Mucosa of rectum (tissue), 2 donors: ENCODE results near the gene AP2M1.

Source experiments
- H3K27ac ChIP-seq, 2 donors: one replicate each; pipeline ENCODE4 v1.7.0; 2013; ENCODE audit warnings: inconsistent platforms in 2 of 2, low read depth in 2 of 2, low read length in 2 of 2
- H3K27me3 ChIP-seq, 2 donors: one replicate each; pipeline ENCODE4 v1.7.0; 2013; ENCODE audit warnings: low read length in 2 of 2; ENCODE audit not compliant: control insufficient read depth in 2 of 2, insufficient read depth in 2 of 2
- H3K36me3 ChIP-seq, 2 donors: one replicate each; pipeline ENCODE4 v1.7.0; 2013; ENCODE audit warnings: low read length in 2 of 2; ENCODE audit not compliant: control insufficient read depth in 2 of 2, insufficient read depth in 2 of 2
- H3K4me1 ChIP-seq, 2 donors: one replicate each; pipeline ENCODE4 v1.7.0; 2013; ENCODE audit warnings: low read length in 2 of 2, mild to moderate bottlenecking in 1 of 2; ENCODE audit not compliant: control insufficient read depth in 2 of 2, insufficient read depth in 2 of 2
- H3K4me3 ChIP-seq, 2 donors: one replicate each; pipeline ENCODE4 v1.7.0; 2013; ENCODE audit warnings: low read length in 2 of 2
- H3K9ac ChIP-seq, 2 donors: one replicate each; pipeline ENCODE4 v1.7.0; 2013; ENCODE audit warnings: low read length in 2 of 2, low read depth in 1 of 2, mild to moderate bottlenecking in 1 of 2
- H3K9me3 ChIP-seq, 2 donors: one replicate each; pipeline ENCODE4 v1.7.0; 2013; ENCODE audit warnings: low read length in 2 of 2; ENCODE audit not compliant: control insufficient read depth in 2 of 2
- donor health status: healthy.
- donor health status: Normal muscosa, but diverticular disease.

Gene AP2M1

GRCh38 chr3:184186902-184187207 is 12.2 kb downstream of the AP2M1 start:
- H3K9me3 ChIP-seq = no peaks in the 10 kb centered on the region
- no peak overlapping the region for H3K27ac ChIP-seq
- H3K9ac ChIP-seq = peak overlapping the region; percentile 91 to 96
- peaks cover 16 to 18% of the 10 kb centered on the region in 2 donors for H3K4me1 ChIP-seq
- H3K36me3 ChIP-seq = peaks cover 43 to 51% of the 10 kb centered on the region in 2 donors
- peak overlapping the region; percentile 98 to 99 for H3K4me3 ChIP-seq
- H3K27me3 ChIP-seq = no peaks in the 10 kb centered on the region

- no peak overlapping the region for H3K27ac ChIP-seq
- H3K9ac ChIP-seq = no peak overlapping the region
- H3K27me3 ChIP-seq = no peaks in the 10 kb centered on the region
- H3K4me1 ChIP-seq = peaks cover 16 to 18% of the 10 kb centered on the region in 2 donors
- peaks cover 45 to 49% of the 10 kb centered on the region in 2 donors for H3K36me3 ChIP-seq
- no peak overlapping the region for H3K4me3 ChIP-seq
- H3K9me3 ChIP-seq = no peaks in the 10 kb centered on the region
Observed at GRCh38 chr3:184188080-184188479, 13.4 kb downstream of the AP2M1 start.

GRCh38 chr3:184189421-184189820 is 14.8 kb downstream of the AP2M1 start:
- Histone ChIP-seq H3K9me3 (no peaks in the 10 kb centered on the region), H3K27me3 (no peaks in the 10 kb centered on the region), H3K4me1 (peaks cover 16 to 18% of the 10 kb centered on the region in 2 donors), H3K4me3 (no peak overlapping the region), H3K27ac (no peak overlapping the region), H3K9ac (no peak overlapping the region), H3K36me3 (peaks cover 55 to 56% of the 10 kb centered on the region in 2 donors)

GRCh38 chr3:184192889-184193288 is 18.2 kb downstream of the AP2M1 start:
- no peaks in the 10 kb centered on the region for H3K9me3 ChIP-seq
- peaks cover 66 to 71% of the 10 kb centered on the region in 2 donors for H3K36me3 ChIP-seq
- no peaks in the 10 kb centered on the region for H3K27me3 ChIP-seq
- H3K27ac ChIP-seq = no peak overlapping the region
- H3K4me3 ChIP-seq = no peak overlapping the region
- no peak overlapping the region for H3K9ac ChIP-seq
- no peaks in the 10 kb centered on the region for H3K4me1 ChIP-seq

GRCh38 chr3:184193991-184194539 is 19.4 kb downstream of the AP2M1 start:
- no peak overlapping the region for H3K27ac ChIP-seq
- H3K27me3 ChIP-seq = no peaks in the 10 kb centered on the region
- peaks cover 57 to 63% of the 10 kb centered on the region in 2 donors for H3K36me3 ChIP-seq
- H3K4me1 ChIP-seq = no peaks in the 10 kb centered on the region
- no peak overlapping the region for H3K4me3 ChIP-seq
- no peak overlapping the region for H3K9ac ChIP-seq
- H3K9me3 ChIP-seq = no peaks in the 10 kb centered on the region

GRCh38 chr3:184196536-184196935 is 21.9 kb downstream of the AP2M1 start:
- Histone ChIP-seq H3K9me3 (no peaks in the 10 kb centered on the region), H3K27me3 (no peaks in the 10 kb centered on the region), H3K27ac (no peak overlapping the region), H3K4me1 (no peaks in the 10 kb centered on the region), H3K4me3 (no peak overlapping the region), H3K36me3 (peaks cover 37 to 38% of the 10 kb centered on the region in 2 donors), H3K9ac (no peak overlapping the region)

- Histone ChIP-seq H3K9ac (no peak overlapping the region), H3K4me3 (no peak overlapping the region), H3K27ac (no peak overlapping the region), H3K4me1 (no peaks in the 10 kb centered on the region), H3K9me3 (no peaks in the 10 kb centered on the region), H3K27me3 (no peaks in the 10 kb centered on the region), H3K36me3 (peaks cover 20 to 24% of the 10 kb centered on the region in 2 donors)
Observed at GRCh38 chr3:184198509-184198908, 23.9 kb downstream of the AP2M1 start.

GRCh38 chr3:184200825-184201224 is 26.2 kb downstream of the AP2M1 start:
- Histone ChIP-seq H3K9ac (no peak overlapping the region), H3K4me3 (no peak overlapping the region), H3K27me3 (no peaks in the 10 kb centered on the region), H3K9me3 (no peaks in the 10 kb centered on the region), H3K36me3 (peaks cover 2 to 4% of the 10 kb centered on the region in 2 donors), H3K4me1 (no peaks in the 10 kb centered on the region), H3K27ac (no peak overlapping the region)

GRCh38 chr3:184203526-184203925 is 28.9 kb downstream of the AP2M1 start:
- H3K36me3 ChIP-seq = no peaks in the 10 kb centered on the region
- H3K9ac ChIP-seq = no peak overlapping the region
- H3K4me3 ChIP-seq = no peak overlapping the region
- no peaks in the 10 kb centered on the region for H3K4me1 ChIP-seq
- no peak overlapping the region for H3K27ac ChIP-seq
- H3K9me3 ChIP-seq = no peaks in the 10 kb centered on the region
- no peaks in the 10 kb centered on the region for H3K27me3 ChIP-seq

GRCh38 chr3:184209146-184209923 is 34.7 kb downstream of the AP2M1 start:
- no peaks in the 10 kb centered on the region for H3K4me1 ChIP-seq
- H3K27ac ChIP-seq = no peak overlapping the region
- H3K9me3 ChIP-seq = no peaks in the 10 kb centered on the region
- H3K4me3 ChIP-seq = no peak overlapping the region
- H3K27me3 ChIP-seq = no peaks in the 10 kb centered on the region
- no peak overlapping the region for H3K9ac ChIP-seq
- H3K36me3 ChIP-seq = no peaks in the 10 kb centered on the region
